ENCODE results near the gene MYO1G.

- no peak for TF ChIP-seq CTCF (IDR thresholded peaks at IDR 0.05; ENCODE audit: poor library complexity)
- TF ChIP-seq EZH2 (IDR thresholded peaks at IDR 0.05; ENCODE audit: borderline replicate concordance): no peak
- TF ChIP-seq EZH2phosphoT487 (IDR thresholded peaks at IDR 0.05; ENCODE audit: low read depth, severe bottlenecking, unreplicated experiment): no peak
Observed at GRCh38 chr7:44960011-44960580, 18.7 kb downstream of the MYO1G start.

Measured in hepatocyte (in vitro differentiated cells).